Measurements from ENCODE around the gene FPGT. TPM values are rescaled to one million over a fixed set of nuclear protein-coding genes. Genes with fewer than 3 reads are reported as not detected.

Gene FPGT
- total and polyA plus RNA-seq, 8 donors = 2.9 to 14.3 (median 7.8) TPM

- ATAC-seq = no peak
- intact Hi-C loops (cut with DNase I) = no loop called here
- Histone ChIP-seq H3K4me1 (no peaks in the 10 kb centered on the region), H3K27me3 (no peaks in the 10 kb centered on the region), H3K9me3 (no peaks in the 10 kb centered on the region), H3K4me3 (no peak overlapping the region), H3K36me3 (peaks cover 0 to 21% (median 0%) of the 10 kb centered on the region in 3 donors), H3K27ac (no peak overlapping the region)
- FAIRE-seq = no peak
- DNase-seq = no peak
- TF ChIP-seq CTCF (IDR thresholded peaks at IDR 0.05) = no peak
- WGBS, 2 donors = 90 to 92% methylated on average over 2 of the region's 2 CpGs
Observed at GRCh38 chr1:74205266-74205665, 7.2 kb downstream of the FPGT start.

- Histone ChIP-seq H3K36me3 (no peaks in the 10 kb centered on the region), H3K27me3 (no peaks in the 10 kb centered on the region), H3K27ac (no peak overlapping the region), H3K4me1 (no peaks in the 10 kb centered on the region), H3K9me3 (no peaks in the 10 kb centered on the region), H3K4me3 (no peak overlapping the region)
- intact Hi-C loops (cut with DNase I) = no loop called here
- 90% methylated on average over 1 of the region's 1 CpG for WGBS, 2 donors
- FAIRE-seq (no peak), ATAC-seq (no peak), DNase-seq (no peak)
- no peak for TF ChIP-seq CTCF (IDR thresholded peaks at IDR 0.05)
Observed at GRCh38 chr1:74215229-74215628, 17.2 kb downstream of the FPGT start.

GRCh38 chr1:74222701-74223100 is 24.7 kb downstream of the FPGT start:
- H3K4me3 ChIP-seq = no peak overlapping the region
- DNase-seq = no peak
- no peaks in the 10 kb centered on the region for H3K27me3 ChIP-seq
- intact Hi-C loops (cut with DNase I) = no loop called here
- no peak for FAIRE-seq
- H3K36me3 ChIP-seq = no peaks in the 10 kb centered on the region
- no peak for TF ChIP-seq CTCF (IDR thresholded peaks at IDR 0.05)
- WGBS, 2 donors = 95 to 98% methylated on average over 5 of the region's 5 CpGs
- H3K4me1 ChIP-seq = no peaks in the 10 kb centered on the region
- no peak overlapping the region for H3K27ac ChIP-seq
- no peak for ATAC-seq
- H3K9me3 ChIP-seq = no peaks in the 10 kb centered on the region

GRCh38 chr1:74223453-74223852 is 25.4 kb downstream of the FPGT start:
- no peak overlapping the region for H3K4me3 ChIP-seq
- TF ChIP-seq CTCF (IDR thresholded peaks at IDR 0.05) = no peak
- 45 to 59% methylated on average over 3 of the region's 3 CpGs for WGBS, 2 donors
- no peaks in the 10 kb centered on the region for H3K9me3 ChIP-seq
- DNase-seq = no peak
- H3K4me1 ChIP-seq = no peaks in the 10 kb centered on the region
- H3K27me3 ChIP-seq = no peaks in the 10 kb centered on the region
- no peak overlapping the region for H3K27ac ChIP-seq
- intact Hi-C loops (cut with DNase I) = no loop called here
- no peak for ATAC-seq
- H3K36me3 ChIP-seq = no peaks in the 10 kb centered on the region
- no peak for FAIRE-seq

GRCh38 chr1:74235153-74235552 is 37.1 kb downstream of the FPGT start, which contains the start of gene TNNI3K:
TNNI3K (plus strand) TSS chr1:74235387; CDS start chr1:74235452, 65 bp downstream.
- no peak for TF ChIP-seq CTCF (IDR thresholded peaks at IDR 0.05)
- ATAC-seq (no peak), FAIRE-seq (no peak), DNase-seq (no peak)
- H3K4me3 ChIP-seq = no peak within 1 kb of the TSS
- no peaks in the 10 kb centered on the region for H3K9me3 ChIP-seq
- H3K27ac ChIP-seq = no peak within 1 kb of the TSS
- no peaks in the 10 kb centered on the region for H3K36me3 ChIP-seq
- H3K4me1 ChIP-seq = no peaks in the 10 kb centered on the region
- no peaks in the 10 kb centered on the region for H3K27me3 ChIP-seq
- 6 to 12% methylated on average over 2 of the region's 2 CpGs for WGBS, 2 donors
- intact Hi-C loops (cut with DNase I) = no loop called here
